K562 (cell line): ENCODE results near the gene SMAD7. TPM values are rescaled to one million over a fixed set of nuclear protein-coding genes. Genes with fewer than 3 reads are reported as not detected.

Experiments used
- CTBP1 ChIP-seq: fragments of 450-650 bp; IDR thresholded peaks from 2 replicates; pipeline ENCODE4 v1.6.1; 2016; ENCODE audit warnings: borderline replicate concordance
- EGR1 ChIP-seq: fragments of 450-650 bp; conservative IDR thresholded peaks from 2 replicates; pipeline ENCODE4 v1.6.1; 2017; ENCODE audit warnings: mild to moderate bottlenecking
- NR4A1 ChIP-seq, 2 experiments: fragments of 250-450 bp in 1 of 2; fragments of 450-650 bp in 1 of 2; sonication (Bioruptor Pico) in 1 of 2; IDR thresholded peaks; 2 replicates each; pipeline versions ENCODE4 v1.4.0 to v1.6.1; 2016 to 2020; ENCODE audit warnings: mild to moderate bottlenecking in 2 of 2, missing compliant biosample characterization in 1 of 2, missing genetic modification characterization in 1 of 2, moderate library complexity in 1 of 2
- POLR3A ChIP-seq: IDR thresholded peaks from 2 replicates; pipeline ENCODE4 v1.6.1; 2011; ENCODE audit warnings: borderline replicate concordance, mild to moderate bottlenecking, moderate library complexity; ENCODE audit not compliant: insufficient read length, insufficient read depth; ENCODE audit errors: extremely low read depth
- PRDM10 ChIP-seq: fragments of 450-650 bp; IDR thresholded peaks from 2 replicates; pipeline ENCODE4 v1.6.1; 2018; ENCODE audit not compliant: partially characterized antibody
- XRCC4 ChIP-seq: IDR thresholded peaks from one replicate; pipeline ENCODE4 v1.6.1; 2011; ENCODE audit not compliant: insufficient read depth, insufficient read length; ENCODE audit errors: extremely low read depth
- ZNF609 ChIP-seq: sonication (generic); formaldehyde crosslinking; IDR thresholded peaks from 2 replicates; pipeline ENCODE4 v1.8.1; 2023; ENCODE audit warnings: missing genetic modification reagents, mild to moderate bottlenecking, borderline replicate concordance
- polyA plus RNA-seq, 8 experiments: library from polyadenylated mRNA; depleted of rRNA in 4 of 8; stranded (reverse) in 5 of 8; unstranded in 3 of 8; fragments of >200 nt; fragmentation: Nextera tagmentation in 2 of 8; fragmentation: Illumina TruSeq in 1 of 8; extraction: Ambion mirVana in 2 of 8; extraction: Trizol in 1 of 8; gene quantifications; 2 replicates each; pipeline versions ENCODE4 v1.2.1 to v1.2.3, GENCODE V29; 2011 to 2014; ENCODE audit warnings: inconsistent platforms in 1 of 8, missing spikeins in 1 of 8
- total RNA-seq, 7 experiments: library from RNA; depleted of rRNA in 6 of 7; stranded (reverse); fragments of >200 nt in 6 of 7; fragmentation: Illumina TruSeq in 2 of 7; extraction: Trizol in 2 of 7; gene quantifications; 2 replicates each; pipeline versions ENCODE4 v1.2.1 to v1.2.3, GENCODE V29; 2011 to 2021; ENCODE audit warnings: low replicate concordance in 1 of 7
- TF ChIP-seq, protein P1 (sequence below): fragments of 450-650 bp; conservative IDR thresholded peaks from 2 replicates; pipeline ENCODE4 v1.6.1; 2016; ENCODE audit warnings: missing genetic modification characterization, low read depth, mild to moderate bottlenecking, missing compliant biosample characterization, moderate library complexity

The SMAD7 gene
- total and polyA plus RNA-seq, 9 of the 15 experiments (the other 6 are each of a cell fraction or from before 2014, with no cell fraction given): 0.13 to 3.0 (median 1.6) TPM

- TF ChIP-seq, protein P1, sequence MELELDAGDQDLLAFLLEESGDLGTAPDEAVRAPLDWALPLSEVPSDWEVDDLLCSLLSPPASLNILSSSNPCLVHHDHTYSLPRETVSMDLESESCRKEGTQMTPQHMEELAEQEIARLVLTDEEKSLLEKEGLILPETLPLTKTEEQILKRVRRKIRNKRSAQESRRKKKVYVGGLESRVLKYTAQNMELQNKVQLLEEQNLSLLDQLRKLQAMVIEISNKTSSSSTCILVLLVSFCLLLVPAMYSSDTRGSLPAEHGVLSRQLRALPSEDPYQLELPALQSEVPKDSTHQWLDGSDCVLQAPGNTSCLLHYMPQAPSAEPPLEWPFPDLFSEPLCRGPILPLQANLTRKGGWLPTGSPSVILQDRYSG (tag): no peak
- TF ChIP-seq XRCC4 (no peak), CTBP1 (no peak), POLR3A (no peak), ZNF609 (CRISPR knock-in tag) (no peak), EGR1 (no peak), PRDM10 (no peak), NR4A1 (CRISPR knock-in tag; IDR thresholded peaks at IDR 0.05) (no peak), NR4A1 (tag; IDR thresholded peaks at IDR 0.05) (no peak)
Observed at GRCh38 chr18:48991319-48991660, 40.5 kb upstream of the SMAD7 start (continued).
